T-cell (primary cell): ENCODE data around the gene PTPN13. TPM values are rescaled to one million over a fixed set of nuclear protein-coding genes. Genes with fewer than 3 reads are reported as not detected.

ENCODE experiments used
- ATAC-seq, 4 experiments: fragments of 200-7000 bp in 3 of 4; fragments of 150-1000 bp in 1 of 4; cut with Tn5 transposase; replicated peaks in 1 of 4; 1 replicate in 3 of 4; 2 replicates in 1 of 4; pipeline ENCODE4 v1.10.0; 2021; ENCODE audit warnings: moderate library complexity in 3 of 4, mild to moderate bottlenecking in 2 of 4, moderate number of reproducible peaks in 1 of 4
- CTCF ChIA-PET, 2 donors: fragments of 300-600 bp; sonication (Branson Sonifier 250); formaldehyde crosslinking; loops; one replicate each; lab custom pipeline; 2022; ENCODE audit warnings: antibody characterized with exemption in 2 of 2; lab: Charles Lee
- POLR2A ChIA-PET, 2 donors: fragments of 300-600 bp; sonication (Branson Sonifier 250); formaldehyde crosslinking; loops; one replicate each; lab custom pipeline; 2022; ENCODE audit warnings: antibody characterized with exemption in 2 of 2; lab: Charles Lee
- DNase-seq, 35 experiments: peaks; one replicate each; pipeline versions ENCODE4 v3.0.0 to v3.0.0-alpha.2; 2013 to 2023
- H3K27ac ChIP-seq: one replicate; pipeline ENCODE4 v1.5.1; 2013; ENCODE audit warnings: low read length
- H3K27me3 ChIP-seq, 2 experiments: replicated peaks in 1 of 2; 1 replicate in 1 of 2; 2 replicates in 1 of 2; pipeline versions ENCODE4 v1.6.1 to v1.7.0; 2013; ENCODE audit warnings: low read length in 1 of 2, mixed read lengths in 1 of 2; ENCODE audit not compliant: control insufficient read depth in 2 of 2, insufficient read depth in 2 of 2; ENCODE audit errors: extremely low read depth in 1 of 2
- H3K36me3 ChIP-seq, 2 donors: 1 replicate in 1 of 2; 2 replicates in 1 of 2; pipeline versions ENCODE4 v1.6.1 to v1.7.0; 2013; ENCODE audit warnings: low read length in 1 of 2; ENCODE audit not compliant: control insufficient read depth in 2 of 2, insufficient read depth in 1 of 2; ENCODE audit errors: extremely low read depth in 1 of 2
- H3K4me1 ChIP-seq, 2 experiments: 1 replicate in 1 of 2; 2 replicates in 1 of 2; pipeline versions ENCODE4 v1.6.1 to v1.7.0; 2013; ENCODE audit warnings: low read length in 2 of 2, mixed read lengths in 1 of 2; ENCODE audit not compliant: insufficient read depth in 2 of 2, control insufficient read depth in 1 of 2; ENCODE audit errors: extremely low read depth in 1 of 2
- H3K4me3 ChIP-seq, 2 donors: 1 replicate in 1 of 2; 2 replicates in 1 of 2; pipeline versions ENCODE4 v1.5.1 to v1.7.0; 2013; ENCODE audit warnings: mild to moderate bottlenecking in 2 of 2, low read length in 1 of 2, moderate library complexity in 1 of 2; ENCODE audit not compliant: control insufficient read depth in 1 of 2; ENCODE audit errors: extremely low read depth in 1 of 2
- H3K9me3 ChIP-seq: 2 replicates; pipeline ENCODE4 v1.7.0; 2013
- H3K27ac Mint-ChIP-seq, 2 donors: one replicate each; pipeline ENCODE4 v1.8.0; 2020 to 2021; ENCODE audit warnings: mild to moderate bottlenecking in 2 of 2, mixed read lengths in 2 of 2
- H3K27me3 Mint-ChIP-seq, 2 donors: one replicate each; pipeline ENCODE4 v1.8.0; 2021 to 2022; ENCODE audit warnings: mixed read lengths in 2 of 2
- H3K36me3 Mint-ChIP-seq: one replicate; pipeline ENCODE4 v1.8.0; 2021; ENCODE audit warnings: mixed read lengths
- H3K4me1 Mint-ChIP-seq, 3 donors: one replicate each; pipeline ENCODE4 v1.8.0; 2020 to 2022; ENCODE audit warnings: mixed read lengths in 3 of 3, mild to moderate bottlenecking in 1 of 3
- H3K4me3 Mint-ChIP-seq, 3 donors: one replicate each; pipeline ENCODE4 v1.8.0; 2020 to 2022; ENCODE audit warnings: mild to moderate bottlenecking in 3 of 3, mixed read lengths in 3 of 3, moderate library complexity in 3 of 3
- H3K9me3 Mint-ChIP-seq, 3 donors: one replicate each; pipeline ENCODE4 v1.8.0; 2020 to 2022; ENCODE audit warnings: mixed read lengths in 3 of 3
- WGBS: methylation state at CpG from one replicate; pipeline ENCODE4 v1.1.5; 2013; ENCODE audit warnings: missing lambda C conversion rate; ENCODE audit not compliant: insufficient coverage; 5-methylcytosine and 5-hydroxymethylcytosine counted together
- total RNA-seq, 35 experiments: library from RNA in 6 of 35; stranded (reverse) in 6 of 35; fragments of 120-200 nt in 1 of 35; gene quantifications; one replicate each; pipeline versions ENCODE4 v1.2.1 to v1.2.4 and lab custom pipeline; 2013 to 2026

The PTPN13 gene
- total RNA-seq, 5 donors from 2014 or later (not counting 1 experiment from before 2014, with no cell fraction given) = 0.90 to 8.1 (median 5.2) TPM

GRCh38 chr4:86818211-86818610 lies 224.1 kb downstream of the PTPN13 start:
- CTCF ChIA-PET = no interaction called here

GRCh38 chr4:86818841-86819240 lies 224.7 kb downstream of the PTPN13 start:
- DNase-seq (no peak), ATAC-seq (no peak)
- H3K27me3 ChIP-seq = no peaks in the 10 kb centered on the region
- Mint-ChIP-seq H3K36me3 (no peaks in the 10 kb centered on the region), H3K4me1 (no peaks in the 10 kb centered on the region), H3K27ac (no peak overlapping the region), H3K27me3 (no peaks in the 10 kb centered on the region), H3K9me3 (peaks cover 5 to 19% (median 6%) of the 10 kb centered on the region in 3 donors), H3K4me3 (no peak overlapping the region)
- CTCF ChIA-PET = no interaction called here
- H3K9me3 ChIP-seq = no peaks in the 10 kb centered on the region
- WGBS = 79% methylated on average over 2 of the region's 3 CpGs
- H3K4me3 ChIP-seq = no peak overlapping the region
- POLR2A ChIA-PET = no interaction called here
- no peak overlapping the region for H3K27ac ChIP-seq
- H3K4me1 ChIP-seq = no peaks in the 10 kb centered on the region
- H3K36me3 ChIP-seq = no peaks in the 10 kb centered on the region

More at GRCh38 chr4:86818211-86818610, 224.1 kb downstream of the PTPN13 start:
- Mint-ChIP-seq H3K4me3 (no peak overlapping the region), H3K27ac (no peak overlapping the region), H3K27me3 (no peaks in the 10 kb centered on the region), H3K36me3 (no peaks in the 10 kb centered on the region), H3K4me1 (no peaks in the 10 kb centered on the region), H3K9me3 (peaks cover 5 to 19% (median 6%) of the 10 kb centered on the region in 3 donors)
- Histone ChIP-seq H3K36me3 (no peaks in the 10 kb centered on the region), H3K9me3 (no peaks in the 10 kb centered on the region), H3K27ac (no peak overlapping the region), H3K27me3 (no peaks in the 10 kb centered on the region), H3K4me1 (no peaks in the 10 kb centered on the region), H3K4me3 (no peak overlapping the region)
- POLR2A ChIA-PET = no interaction called here
- ATAC-seq = no peak
- WGBS = no CpG with 5 or more reads among the region's 2 CpGs
- DNase-seq = no peak

DNA sequence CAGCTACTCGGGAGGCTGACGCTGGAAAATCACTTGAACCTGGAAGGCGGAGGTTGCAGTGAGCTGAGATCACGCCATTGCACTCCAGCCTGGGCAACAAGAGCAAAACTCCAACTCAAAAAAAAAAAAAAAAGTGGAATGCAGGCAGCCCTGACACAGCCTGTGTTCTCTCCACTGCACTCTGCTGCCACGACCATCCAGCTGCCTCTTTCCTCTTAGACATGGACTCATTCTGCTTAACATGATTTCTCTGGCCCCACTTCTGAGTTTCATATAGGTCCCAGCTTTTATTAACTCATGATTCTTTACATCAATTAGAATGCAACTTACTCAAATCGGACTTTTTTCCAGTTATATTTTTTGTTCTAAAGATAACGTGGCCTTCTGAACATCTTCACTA lies 225.4 kb downstream of the PTPN13 start:
- Histone ChIP-seq H3K4me3 (no peak overlapping the region), H3K27me3 (no peaks in the 10 kb centered on the region), H3K36me3 (no peaks in the 10 kb centered on the region), H3K9me3 (no peaks in the 10 kb centered on the region), H3K4me1 (no peaks in the 10 kb centered on the region), H3K27ac (no peak overlapping the region)
- POLR2A ChIA-PET = no interaction called here
- H3K9me3 Mint-ChIP-seq = peaks cover 5 to 19% (median 6%) of the 10 kb centered on the region in 3 donors
- DNase-seq (no peak), ATAC-seq (no peak)
- CTCF ChIA-PET = interaction anchor here in 1 of 2 donors (0.7 kb wide), 1 partner anchor 13 kb away, joined by 3 read pairs; no protein-coding TSS in a partner anchor
- H3K4me1 Mint-ChIP-seq = no peaks in the 10 kb centered on the region
- no peaks in the 10 kb centered on the region for H3K27me3 Mint-ChIP-seq
- WGBS = 84% methylated on average over 5 of the region's 7 CpGs
- H3K4me3 Mint-ChIP-seq = no peak overlapping the region
- no peaks in the 10 kb centered on the region for H3K36me3 Mint-ChIP-seq
- no peak overlapping the region for H3K27ac Mint-ChIP-seq

GRCh38 chr4:86821151-86821550 lies 227.0 kb downstream of the PTPN13 start:
- no peak for DNase-seq
- no CpG with 5 or more reads among the region's 1 CpG for WGBS
- H3K9me3 Mint-ChIP-seq = peaks cover 0 to 6% (median 0%) of the 10 kb centered on the region in 3 donors
- Histone ChIP-seq H3K4me3 (no peak overlapping the region), H3K9me3 (no peaks in the 10 kb centered on the region), H3K4me1 (no peaks in the 10 kb centered on the region), H3K27ac (no peak overlapping the region), H3K27me3 (no peaks in the 10 kb centered on the region), H3K36me3 (no peaks in the 10 kb centered on the region)
- no peaks in the 10 kb centered on the region for H3K4me1 Mint-ChIP-seq
- CTCF ChIA-PET = interaction anchor here in 1 of 2 donors (0.7 kb wide), 1 partner anchor 298 kb away, joined by 3 read pairs; no protein-coding TSS in a partner anchor
- no peaks in the 10 kb centered on the region for H3K36me3 Mint-ChIP-seq
- no peak overlapping the region for H3K4me3 Mint-ChIP-seq
- H3K27me3 Mint-ChIP-seq = peaks cover 0 to 3% of the 10 kb centered on the region in 2 donors
- no peak overlapping the region for H3K27ac Mint-ChIP-seq
- no peak for ATAC-seq
- POLR2A ChIA-PET = no interaction called here

GRCh38 chr4:86822136-86822535 lies 228.0 kb downstream of the PTPN13 start:
- CTCF ChIA-PET = no interaction called here
- no peaks in the 10 kb centered on the region for H3K36me3 ChIP-seq
- H3K36me3 Mint-ChIP-seq = no peaks in the 10 kb centered on the region
- H3K9me3 Mint-ChIP-seq = no peaks in the 10 kb centered on the region
- ATAC-seq = no peak
- 100% methylated on average over 1 of the region's 2 CpGs for WGBS
- no peaks in the 10 kb centered on the region for H3K4me1 Mint-ChIP-seq
- no peaks in the 10 kb centered on the region for H3K27me3 ChIP-seq
- no peak overlapping the region for H3K4me3 Mint-ChIP-seq
- no peak overlapping the region for H3K4me3 ChIP-seq
- H3K9me3 ChIP-seq = no peaks in the 10 kb centered on the region
- H3K27me3 Mint-ChIP-seq = peaks cover 0 to 3% of the 10 kb centered on the region in 2 donors
- no peak overlapping the region for H3K27ac Mint-ChIP-seq
- H3K27ac ChIP-seq = no peak overlapping the region
- H3K4me1 ChIP-seq = no peaks in the 10 kb centered on the region
- POLR2A ChIA-PET = no interaction called here
- DNase-seq = no peak

GRCh38 chr4:86825511-86825910 lies 231.4 kb downstream of the PTPN13 start:
- WGBS = 82% methylated on average over 2 of the region's 3 CpGs
- no peaks in the 10 kb centered on the region for H3K36me3 Mint-ChIP-seq
- ATAC-seq (no peak), DNase-seq (no peak)
- no peaks in the 10 kb centered on the region for H3K9me3 ChIP-seq
- POLR2A ChIA-PET = no interaction called here
- peaks cover 0 to 3% (median 0%) of the 10 kb centered on the region in 3 donors for H3K9me3 Mint-ChIP-seq
- H3K4me1 Mint-ChIP-seq = no peaks in the 10 kb centered on the region
- CTCF ChIA-PET = interaction anchor here (0.5 to 0.6 kb wide), 2 partner anchors 9 to 645 kb away, joined by 3 read pairs; no protein-coding TSS in a partner anchor
- peaks cover 0 to 8% of the 10 kb centered on the region in 2 donors for H3K27me3 Mint-ChIP-seq
- H3K4me3 Mint-ChIP-seq = no peak overlapping the region
- H3K27ac ChIP-seq = no peak overlapping the region
- H3K4me3 ChIP-seq = no peak overlapping the region
- H3K27me3 ChIP-seq = no peaks in the 10 kb centered on the region
- no peaks in the 10 kb centered on the region for H3K4me1 ChIP-seq
- H3K27ac Mint-ChIP-seq = no peak overlapping the region
- H3K36me3 ChIP-seq = no peaks in the 10 kb centered on the region
